CD4-positive, alpha-beta memory T cell (primary cell): ENCODE results near the gene PFDN1. TPM values are rescaled to one million over a fixed set of nuclear protein-coding genes. Genes with fewer than 3 reads are reported as not detected.

Source experiments
- CTCF ChIA-PET: fragments of 350-600 bp; sonication (Branson Sonifier 250); formaldehyde crosslinking; loops from one replicate; lab custom pipeline; 2021; ENCODE audit warnings: inconsistent platforms; ENCODE audit not compliant: partially characterized antibody; lab: Charles Lee
- POLR2A ChIA-PET: fragments of 350-600 bp; sonication (Branson Sonifier 250); formaldehyde crosslinking; loops from one replicate; lab custom pipeline; 2021; ENCODE audit not compliant: partially characterized antibody; lab: Charles Lee
- DNase-seq, 5 donors: peaks; one replicate each; pipeline versions ENCODE4 v3.0.0 to v3.0.0-alpha.2; 2020 to 2022; ENCODE audit warnings: mixed read lengths in 1 of 5
- H3K27ac ChIP-seq: one replicate; pipeline ENCODE4 v1.7.0; 2013; ENCODE audit warnings: low read depth, low read length
- H3K27me3 ChIP-seq: 2 replicates; pipeline ENCODE4 v1.7.0; 2013; ENCODE audit warnings: mild to moderate bottlenecking, low read length, moderate library complexity; ENCODE audit not compliant: insufficient read depth
- H3K36me3 ChIP-seq: 2 replicates; pipeline ENCODE4 v1.7.0; 2013; ENCODE audit warnings: mild to moderate bottlenecking, low read length, moderate library complexity; ENCODE audit not compliant: insufficient read depth
- H3K4me1 ChIP-seq: 2 replicates; pipeline ENCODE4 v1.7.0; 2013; ENCODE audit warnings: mild to moderate bottlenecking, low read length, moderate library complexity; ENCODE audit not compliant: insufficient read depth
- H3K4me3 ChIP-seq, 2 donors: one replicate each; pipeline ENCODE4 v1.7.0; 2013; ENCODE audit warnings: low read length in 2 of 2, mild to moderate bottlenecking in 1 of 2
- H3K9me3 ChIP-seq, 2 donors: one replicate each; pipeline ENCODE4 v1.7.0; 2013; ENCODE audit warnings: low read length in 2 of 2, control low read depth in 1 of 2; ENCODE audit not compliant: control insufficient read depth in 1 of 2
- H3K27ac Mint-ChIP-seq, 7 donors: one replicate each; pipeline ENCODE4 v1.8.0; 2020 to 2021; ENCODE audit warnings: mixed read lengths in 7 of 7, mild to moderate bottlenecking in 6 of 7, inconsistent platforms in 3 of 7, moderate library complexity in 3 of 7
- H3K27me3 Mint-ChIP-seq, 2 donors: one replicate each; pipeline ENCODE4 v1.8.0; 2020 to 2021; ENCODE audit warnings: mixed read lengths in 2 of 2
- H3K36me3 Mint-ChIP-seq, 2 donors: one replicate each; pipeline ENCODE4 v1.8.0; 2020 to 2021; ENCODE audit warnings: mixed read lengths in 2 of 2, inconsistent platforms in 1 of 2, mild to moderate bottlenecking in 1 of 2
- H3K4me1 Mint-ChIP-seq, 4 donors: one replicate each; pipeline ENCODE4 v1.8.0; 2020 to 2021; ENCODE audit warnings: mixed read lengths in 4 of 4, mild to moderate bottlenecking in 1 of 4
- H3K4me3 Mint-ChIP-seq, 8 donors: one replicate each; pipeline ENCODE4 v1.8.0; 2020 to 2021; ENCODE audit warnings: mixed read lengths in 8 of 8, mild to moderate bottlenecking in 7 of 8, moderate library complexity in 6 of 8, inconsistent platforms in 3 of 8
- H3K9me3 Mint-ChIP-seq, 8 donors: one replicate each; pipeline ENCODE4 v1.8.0; 2020 to 2021; ENCODE audit warnings: mixed read lengths in 8 of 8, mild to moderate bottlenecking in 5 of 8, inconsistent platforms in 3 of 8, moderate library complexity in 1 of 8
- intact Hi-C: fragments of 100-400 bp; cut with micrococcal nuclease; formaldehyde crosslinking; loops from one replicate; pipeline ENCODE4 v1.15.1; 2023
- polyA plus RNA-seq, 2 donors: library from polyadenylated mRNA; unstranded; fragments of 300-500 nt; fragmentation: Illumina TruSeq; gene quantifications; one replicate each; pipeline ENCODE4 v1.2.3, GENCODE V29; 2021
- total RNA-seq, 2 experiments: library from RNA; stranded (reverse); gene quantifications; one replicate each; pipeline ENCODE4 v1.2.3, GENCODE V29; 2021

The PFDN1 gene
- total and polyA plus RNA-seq, 4 experiments from 2014 or later = 24.8 to 223 (median 70.9) TPM

- intact Hi-C loops = no loop called here
- Histone ChIP-seq H3K9me3 (no peaks in the 10 kb centered on the region), H3K27me3 (no peaks in the 10 kb centered on the region), H3K4me3 (no peak overlapping the region), H3K4me1 (no peaks in the 10 kb centered on the region), H3K27ac (no peak overlapping the region), H3K36me3 (no peaks in the 10 kb centered on the region)
- POLR2A ChIA-PET = no interaction called here
- peaks cover 0 to 2% (median 0%) of the 10 kb centered on the region in 4 donors for H3K4me1 Mint-ChIP-seq
- H3K27me3 Mint-ChIP-seq = no peaks in the 10 kb centered on the region
- peaks cover 0 to 3% of the 10 kb centered on the region in 2 donors for H3K36me3 Mint-ChIP-seq
- no peak for DNase-seq
- CTCF ChIA-PET = no interaction called here
- no peak overlapping the region for H3K27ac Mint-ChIP-seq
- no peak overlapping the region for H3K4me3 Mint-ChIP-seq
- H3K9me3 Mint-ChIP-seq = no peaks in the 10 kb centered on the region
These were observed 81.1 kb downstream of the PFDN1 start for GRCh38 chr5:140221697-140222223.

GRCh38 chr5:140220698-140221064 lies 82.2 kb downstream of the PFDN1 start:
- intact Hi-C loops = no loop called here
- CTCF ChIA-PET = interaction anchor here (1.0 kb wide), 1 partner anchor 74 kb away, joined by 3 read pairs; no protein-coding TSS in a partner anchor

GRCh38 chr5:140220032-140220697 lies 82.7 kb downstream of the PFDN1 start:
- Histone ChIP-seq H3K27me3 (no peaks in the 10 kb centered on the region), H3K9me3 (no peaks in the 10 kb centered on the region), H3K4me3 (no peak overlapping the region), H3K36me3 (no peaks in the 10 kb centered on the region), H3K27ac (no peak overlapping the region), H3K4me1 (no peaks in the 10 kb centered on the region)
- H3K27ac Mint-ChIP-seq = no peak overlapping the region
- no peaks in the 10 kb centered on the region for H3K27me3 Mint-ChIP-seq
- ChIA-PET POLR2A (no interaction called here), CTCF (interaction anchor here (1.0 kb wide), 1 partner anchor 74 kb away, joined by 3 read pairs; no protein-coding TSS in a partner anchor)
- H3K4me1 Mint-ChIP-seq = peaks cover 0 to 2% (median 0%) of the 10 kb centered on the region in 4 donors
- no peak for DNase-seq
- intact Hi-C loops = no loop called here
- H3K36me3 Mint-ChIP-seq = peaks cover 0 to 3% of the 10 kb centered on the region in 2 donors
- no peak overlapping the region for H3K4me3 Mint-ChIP-seq
- H3K9me3 Mint-ChIP-seq = no peaks in the 10 kb centered on the region

More at GRCh38 chr5:140220698-140221064, 82.2 kb downstream of the PFDN1 start:
- no peaks in the 10 kb centered on the region for H3K27me3 ChIP-seq
- no peaks in the 10 kb centered on the region for H3K27me3 Mint-ChIP-seq
- no peaks in the 10 kb centered on the region for H3K9me3 Mint-ChIP-seq
- no peak for DNase-seq
- no peak overlapping the region for H3K4me3 Mint-ChIP-seq
- H3K27ac Mint-ChIP-seq = no peak overlapping the region
- H3K4me1 ChIP-seq = no peaks in the 10 kb centered on the region
- POLR2A ChIA-PET = no interaction called here
- no peaks in the 10 kb centered on the region for H3K36me3 ChIP-seq
- H3K36me3 Mint-ChIP-seq = peaks cover 0 to 3% of the 10 kb centered on the region in 2 donors
- peaks cover 0 to 2% (median 0%) of the 10 kb centered on the region in 4 donors for H3K4me1 Mint-ChIP-seq
- no peak overlapping the region for H3K27ac ChIP-seq
- no peak overlapping the region for H3K4me3 ChIP-seq
- no peaks in the 10 kb centered on the region for H3K9me3 ChIP-seq

- Histone ChIP-seq H3K4me3 (no peak overlapping the region), H3K9me3 (no peaks in the 10 kb centered on the region), H3K27ac (no peak overlapping the region), H3K4me1 (no peaks in the 10 kb centered on the region), H3K27me3 (no peaks in the 10 kb centered on the region), H3K36me3 (no peaks in the 10 kb centered on the region)
- ChIA-PET CTCF (no interaction called here), POLR2A (no interaction called here)
- H3K27me3 Mint-ChIP-seq = no peaks in the 10 kb centered on the region
- H3K9me3 Mint-ChIP-seq = no peaks in the 10 kb centered on the region
- H3K27ac Mint-ChIP-seq = no peak overlapping the region
- H3K4me1 Mint-ChIP-seq = peaks cover 2 to 7% (median 4%) of the 10 kb centered on the region in 4 donors
- peaks cover 0 to 3% of the 10 kb centered on the region in 2 donors for H3K36me3 Mint-ChIP-seq
- no peak for DNase-seq
- intact Hi-C loops = no loop called here
- no peak overlapping the region for H3K4me3 Mint-ChIP-seq
These were observed 83.6 kb downstream of the PFDN1 start for GRCh38 chr5:140219068-140219991.

GRCh38 chr5:140217299-140218026 lies 85.4 kb downstream of the PFDN1 start:
- Histone ChIP-seq H3K27ac (no peak overlapping the region), H3K4me3 (no peak overlapping the region), H3K36me3 (no peaks in the 10 kb centered on the region), H3K4me1 (no peaks in the 10 kb centered on the region), H3K27me3 (no peaks in the 10 kb centered on the region), H3K9me3 (no peaks in the 10 kb centered on the region)
- Mint-ChIP-seq H3K27ac (peak overlapping the region in 1 of 7 donors; percentile 26), H3K4me3 (no peak overlapping the region), H3K4me1 (peaks cover 2 to 12% (median 4%) of the 10 kb centered on the region in 4 donors), H3K36me3 (peaks cover 0 to 3% of the 10 kb centered on the region in 2 donors), H3K27me3 (no peaks in the 10 kb centered on the region), H3K9me3 (no peaks in the 10 kb centered on the region)
- intact Hi-C loops = no loop called here
- ChIA-PET POLR2A (no interaction called here), CTCF (no interaction called here)
- no peak for DNase-seq

GRCh38 chr5:140216478-140217074 lies 86.3 kb downstream of the PFDN1 start:
- H3K36me3 Mint-ChIP-seq = no peaks in the 10 kb centered on the region

More at GRCh38 chr5:140216478-140217074, 86.3 kb downstream of the PFDN1 start:
- Histone ChIP-seq H3K27me3 (no peaks in the 10 kb centered on the region), H3K4me3 (no peak overlapping the region), H3K36me3 (no peaks in the 10 kb centered on the region), H3K9me3 (no peaks in the 10 kb centered on the region), H3K4me1 (no peaks in the 10 kb centered on the region), H3K27ac (no peak overlapping the region)
- no peaks in the 10 kb centered on the region for H3K27me3 Mint-ChIP-seq
- no peak for DNase-seq
- no peak overlapping the region for H3K4me3 Mint-ChIP-seq
- intact Hi-C loops = no loop called here
- H3K27ac Mint-ChIP-seq = no peak overlapping the region
- ChIA-PET CTCF (interaction anchor here (1.3 kb wide), 1 partner anchor 29 kb away, joined by 3 read pairs; no protein-coding TSS in a partner anchor), POLR2A (no interaction called here)
- H3K9me3 Mint-ChIP-seq = no peaks in the 10 kb centered on the region
- peaks cover 2 to 12% (median 4%) of the 10 kb centered on the region in 4 donors for H3K4me1 Mint-ChIP-seq
